Ecto neural progenitor cell (in vitro differentiated cells): Measurements from ENCODE around the gene LTB4R.

Experiments
- DNase-seq: peaks from one replicate; pipeline ENCODE4 v3.0.0-alpha.2; 2018; ENCODE audit warnings: low spot score

The LTB4R gene

GRCh38 chr14:24310646-24311604, at the start of gene LTB4R:
Gene LTB4R (plus strand): TSS chr14:24311502. CDS start chr14:24315652, 4,150 bp downstream.
- DNase-seq = no peak

GRCh38 chr14:24261969-24262327, 49.4 kb upstream of the LTB4R start:
- no peak for DNase-seq

DNA sequence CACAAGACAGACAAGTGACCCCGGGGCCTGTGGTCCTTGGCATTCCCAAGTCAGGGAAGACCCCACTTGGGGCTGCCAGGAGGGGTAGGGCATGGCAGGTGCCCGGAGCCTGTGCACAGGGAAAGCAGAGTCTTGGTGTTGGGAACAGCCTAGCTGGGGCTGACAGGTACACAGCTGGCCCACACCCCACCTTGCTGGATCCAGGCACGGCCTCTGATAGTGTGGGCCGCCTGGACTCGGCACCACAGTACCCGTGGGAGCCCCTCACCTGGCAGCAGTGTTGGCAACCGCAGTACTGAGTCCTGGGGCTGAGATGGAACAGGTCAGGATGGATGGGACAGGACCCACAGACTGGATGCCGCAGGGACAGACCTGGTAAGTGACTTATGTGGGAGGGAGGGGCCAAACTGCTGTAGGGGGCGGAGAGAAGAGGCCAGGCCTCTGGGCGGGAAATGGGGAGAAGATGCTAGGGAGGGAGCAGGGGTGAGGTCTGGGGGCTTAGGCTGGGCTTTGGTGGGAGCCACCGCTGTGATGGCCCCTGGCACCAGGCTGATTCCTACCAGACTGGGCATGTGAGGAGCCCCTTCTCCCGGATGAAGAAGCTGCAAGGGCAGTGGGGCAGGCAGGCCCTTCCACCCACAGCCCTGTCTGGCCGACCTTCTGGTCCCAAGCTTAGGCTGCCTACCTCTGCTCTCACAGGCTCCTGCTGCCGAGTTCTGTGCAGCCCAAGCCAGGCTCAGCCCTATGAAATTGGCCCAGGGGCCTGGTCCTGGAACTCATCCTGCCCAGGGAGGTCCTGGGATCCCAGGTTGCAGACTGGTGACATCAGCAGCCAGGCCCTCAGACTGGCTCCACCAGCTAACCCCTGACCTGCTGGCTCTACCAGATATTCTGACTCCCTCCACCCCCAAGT, 48.2 kb upstream of the LTB4R start, which contains the start of gene TGM1:
TSS of gene TGM1 (minus strand) at position 357 of the 913 bp plus-strand sequence. CDS start 825 bp downstream, outside the sequence.
- no peak for DNase-seq

- DNase-seq = no peak
Observed at GRCh38 chr14:24263848-24264247, 47.5 kb upstream of the LTB4R start.

DNA sequence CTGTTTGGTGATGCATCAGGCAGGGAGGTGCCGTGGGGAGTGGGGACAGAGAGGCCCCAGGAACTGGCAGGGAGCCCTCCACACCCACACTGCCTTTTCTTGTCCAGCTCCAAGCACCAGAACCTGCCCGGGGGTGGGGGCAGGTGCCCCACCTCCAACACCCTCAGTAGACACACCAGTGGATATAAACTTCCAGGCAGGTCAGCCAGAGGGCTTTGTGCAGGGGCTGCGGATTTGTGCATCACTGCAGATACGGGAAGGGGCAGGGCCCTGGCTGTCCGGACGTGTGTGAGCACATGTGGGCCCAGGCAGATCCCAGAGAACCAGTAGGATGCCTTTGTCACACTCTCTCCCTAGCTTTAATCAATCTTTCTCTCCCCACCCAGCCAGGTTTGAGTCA, 47.0 kb upstream of the LTB4R start:
- no peak for DNase-seq

- no peak for DNase-seq
Observed at GRCh38 chr14:24266344-24267244, 44.7 kb upstream of the LTB4R start.

GRCh38 chr14:24267516-24267915, 43.8 kb upstream of the LTB4R start:
- no peak for DNase-seq

DNA sequence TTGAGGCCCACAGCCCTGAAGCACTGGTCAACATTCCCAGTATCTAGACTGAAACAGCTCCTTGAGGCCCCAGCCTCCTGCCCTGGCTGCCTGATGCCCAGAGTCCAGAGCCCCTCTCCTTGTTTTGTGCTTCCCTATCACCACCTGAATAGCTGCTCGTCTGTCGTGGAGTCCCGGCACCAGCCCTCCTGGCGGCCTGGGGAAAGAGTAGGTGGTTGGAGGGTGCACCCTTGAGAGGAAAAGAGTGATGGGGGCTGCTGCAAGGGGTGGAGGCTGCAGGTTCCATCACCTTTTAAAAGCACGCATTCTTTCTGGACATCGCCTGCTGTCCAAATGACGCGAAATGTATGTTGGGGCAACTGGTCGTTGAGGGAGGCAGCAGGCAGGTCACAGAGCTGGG, 43.1 kb upstream of the LTB4R start:
- no peak for DNase-seq

DNA sequence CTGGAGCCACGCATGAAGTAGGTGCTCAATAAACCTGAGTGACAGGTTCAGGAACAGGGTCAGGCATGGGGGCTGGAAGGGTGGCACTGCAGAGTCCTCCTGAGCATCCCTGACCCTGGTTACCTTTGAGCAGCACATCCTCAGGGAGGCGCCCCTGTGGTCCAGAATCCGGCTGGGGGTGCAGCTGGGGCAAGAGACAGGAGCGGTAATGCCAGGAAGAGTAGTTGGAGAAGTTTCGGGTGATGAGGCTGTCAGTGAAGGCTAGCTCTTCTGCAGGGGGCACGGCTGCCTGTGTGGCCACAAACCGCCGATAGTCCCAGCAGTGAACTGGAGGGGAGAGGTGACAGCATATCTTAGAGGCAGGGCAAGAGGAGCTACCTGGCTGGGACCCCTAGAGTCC, 41.9 kb upstream of the LTB4R start:
- DNase-seq = no peak

DNA sequence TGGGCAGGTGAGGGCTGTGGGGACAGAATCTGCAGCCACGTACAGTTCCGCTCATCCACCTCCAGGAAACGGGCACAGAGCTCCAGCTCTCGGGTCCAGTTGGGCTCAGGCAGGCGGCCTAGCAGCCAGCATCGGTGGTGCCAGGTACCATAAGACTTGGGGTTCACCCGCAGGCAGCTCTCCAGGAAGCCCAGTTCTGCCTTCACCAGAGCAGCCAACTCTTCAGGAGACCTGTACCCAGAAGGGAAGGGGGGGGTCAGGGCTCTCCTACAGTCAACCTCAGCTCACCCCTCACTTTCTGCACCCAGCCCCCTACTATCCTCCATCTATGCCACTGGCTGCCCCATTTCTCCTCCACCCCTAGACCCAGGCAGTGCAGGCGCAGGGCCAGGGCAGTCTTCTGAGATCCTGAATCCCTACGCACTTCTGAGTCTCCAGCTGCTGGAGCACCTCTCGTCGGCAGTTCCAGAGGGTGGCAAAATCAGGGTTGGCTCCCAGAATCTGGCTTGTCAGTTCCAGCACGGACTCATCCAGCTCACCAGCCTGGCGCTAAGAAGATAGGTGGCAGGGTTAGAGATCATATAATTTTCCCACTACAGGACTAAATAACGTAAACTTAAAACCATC, 41.3 kb upstream of the LTB4R start:
- DNase-seq = no peak

- no peak for DNase-seq
Observed at GRCh38 chr14:24270537-24271133, 40.7 kb upstream of the LTB4R start.

DNA sequence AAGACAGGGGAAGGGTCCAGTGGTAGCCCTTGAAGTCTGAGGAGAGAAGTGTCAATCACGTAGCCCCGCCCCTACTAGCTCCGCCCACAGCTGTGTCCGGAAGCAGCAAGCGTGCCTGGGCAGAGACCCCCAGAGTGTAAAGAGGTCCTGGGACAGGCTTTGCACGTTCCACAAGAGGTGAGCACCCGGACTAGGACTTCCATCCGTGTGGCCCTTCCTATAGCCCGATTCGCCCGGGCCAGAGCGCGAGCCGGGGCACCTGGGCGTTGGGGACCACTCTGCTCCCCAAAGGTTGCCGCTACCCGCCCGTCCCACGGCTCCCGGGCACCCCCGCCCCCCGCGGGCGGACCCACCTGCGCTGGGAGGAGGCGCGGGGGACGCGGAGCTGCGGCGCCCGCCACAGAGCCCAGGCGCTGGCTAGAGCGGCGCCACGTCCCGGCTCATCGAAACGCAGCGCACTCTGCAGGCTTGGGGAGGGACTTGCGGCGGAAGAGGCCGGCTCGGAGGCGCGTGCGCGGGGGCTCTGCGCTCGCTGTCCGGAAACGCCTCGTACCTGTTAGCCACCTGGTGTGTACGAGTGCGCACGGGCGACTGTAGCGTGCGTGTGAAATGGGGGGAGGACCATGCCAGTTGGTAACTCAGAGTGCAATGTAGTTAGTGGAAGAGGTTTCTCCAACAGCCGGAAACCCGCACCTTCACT, 40.0 kb upstream of the LTB4R start, which contains the start of gene RABGGTA:
TSS of gene RABGGTA (minus strand) at position 464 of the 700 bp plus-strand sequence. CDS start 482 bp downstream, outside the sequence.
- peak; percentile 91 for DNase-seq

- no peak for DNase-seq
Observed at GRCh38 chr14:24271834-24272263, 39.5 kb upstream of the LTB4R start.

GRCh38 chr14:24272467-24272866, 38.8 kb upstream of the LTB4R start:
- DNase-seq = no peak

DNA sequence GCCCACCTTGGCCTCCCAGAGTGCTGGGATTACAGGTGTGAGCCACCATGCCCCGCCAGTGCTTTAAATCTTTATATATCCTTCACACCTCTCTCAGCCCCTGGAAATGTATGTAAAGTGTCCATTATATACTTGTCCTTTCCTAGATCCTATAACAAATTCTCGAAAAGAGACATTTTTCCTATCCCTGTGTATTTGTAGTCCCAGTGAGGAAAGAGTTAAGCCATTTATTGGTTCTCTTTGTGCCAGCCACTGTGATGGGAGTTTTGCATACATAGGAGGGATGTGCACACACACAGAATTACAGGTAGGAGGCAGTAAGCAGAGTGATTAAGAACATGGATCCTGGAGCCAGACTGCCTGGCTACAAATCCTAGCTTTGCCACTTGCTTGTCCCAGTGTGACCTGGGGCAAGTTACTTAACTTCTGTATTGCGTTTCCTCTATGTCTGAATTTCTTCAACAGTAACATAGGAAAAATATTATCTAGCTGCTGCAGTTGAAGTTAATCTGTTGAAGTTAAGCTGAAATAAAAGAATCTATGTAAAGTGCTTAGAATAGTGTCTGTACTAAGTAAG, 37.8 kb upstream of the LTB4R start:
- no peak for DNase-seq

DNA sequence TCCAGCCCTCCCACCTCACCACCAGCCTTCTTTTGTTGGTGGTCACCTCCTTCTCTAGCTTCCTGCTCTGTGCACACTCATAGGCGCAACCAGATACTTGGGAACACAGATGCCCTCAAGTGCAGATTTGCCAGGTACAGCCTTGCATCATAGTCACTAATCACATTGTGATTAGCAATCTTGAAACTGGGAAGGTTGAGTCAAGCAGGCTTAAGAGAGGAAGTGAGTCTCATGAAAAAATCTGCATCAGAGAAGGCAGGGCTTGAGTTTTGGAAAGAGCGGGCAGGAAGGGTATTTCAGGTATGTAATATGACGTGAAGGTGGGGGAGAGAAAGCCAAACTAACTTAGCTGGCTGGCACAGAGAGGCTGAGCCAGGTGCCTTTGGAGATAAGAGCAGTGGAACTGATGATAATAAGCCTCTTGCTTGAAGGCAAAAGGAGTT, 37.2 kb upstream of the LTB4R start:
- DNase-seq = no peak

DNA sequence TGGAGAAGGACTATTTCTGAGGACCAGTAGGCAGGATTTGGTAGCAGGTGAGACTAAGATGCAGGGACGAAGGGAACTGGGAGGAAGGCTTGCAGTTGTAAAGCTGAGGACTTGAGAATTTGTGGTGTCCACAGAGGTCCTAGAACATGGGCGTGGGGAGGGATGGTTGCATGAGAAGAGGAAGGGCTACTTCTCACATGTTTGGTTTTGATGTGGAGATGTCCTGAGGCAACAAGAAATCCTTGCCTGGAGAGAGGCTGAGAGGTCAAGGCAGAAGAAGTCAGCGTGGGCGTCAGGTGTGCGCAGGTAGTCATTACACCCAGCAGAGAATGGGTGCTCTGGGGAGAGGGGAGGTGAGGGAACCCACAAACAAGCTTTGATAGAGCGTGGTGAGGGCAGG, 34.2 kb upstream of the LTB4R start:
- no peak for DNase-seq

DNA sequence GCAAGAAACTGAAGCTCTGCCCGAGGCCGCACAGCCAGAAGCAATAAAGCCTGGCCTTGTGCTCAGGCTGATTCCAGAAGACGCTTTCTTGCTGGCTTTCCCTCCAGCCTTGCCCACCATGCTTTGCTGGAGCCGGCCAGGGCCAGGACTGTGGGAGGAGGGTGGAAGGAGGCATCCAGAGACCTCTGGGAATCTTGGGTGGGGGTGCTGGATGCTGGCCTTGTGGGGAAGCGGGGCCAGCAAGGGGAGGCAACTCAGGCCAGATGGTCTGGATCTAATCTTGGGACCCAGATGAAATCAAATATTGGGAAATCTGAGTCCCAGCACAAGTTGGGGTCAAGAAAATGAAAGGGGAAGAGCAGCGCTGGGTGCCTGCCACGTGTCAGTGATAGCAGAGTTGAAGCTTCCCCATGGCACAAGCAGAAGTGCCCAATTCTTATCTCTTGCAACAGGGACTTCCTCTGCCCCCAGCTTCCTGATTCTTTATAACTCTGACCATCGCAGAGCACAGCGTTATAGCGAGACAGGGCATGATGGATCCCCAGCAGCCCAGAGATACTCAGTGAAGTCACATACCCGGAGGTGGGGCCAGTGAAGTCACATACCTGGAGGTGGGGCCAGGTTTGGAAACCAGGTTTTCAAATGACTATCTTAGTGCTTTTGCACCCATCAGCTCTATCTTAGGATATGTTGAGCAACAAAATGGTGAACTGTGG, 33.5 kb upstream of the LTB4R start:
- no peak for DNase-seq

DNA sequence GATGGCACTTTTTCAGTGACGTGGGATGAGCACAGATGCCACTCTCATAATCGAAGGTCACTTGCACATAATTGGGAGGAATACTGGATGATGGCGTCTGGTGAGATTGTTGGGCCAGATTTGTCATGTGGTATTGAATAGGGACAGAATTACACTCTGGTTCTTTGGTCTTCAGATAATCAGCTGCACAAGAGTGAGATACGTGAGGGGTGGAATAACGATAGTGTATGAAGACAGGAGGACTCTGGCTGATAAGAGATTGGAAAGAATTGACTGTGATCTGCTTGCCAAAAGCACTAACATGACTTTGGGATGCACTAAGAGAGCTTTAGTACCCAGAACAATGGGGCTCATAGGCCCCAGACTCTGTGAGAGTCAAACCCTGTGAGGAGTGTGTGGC, 32.9 kb upstream of the LTB4R start:
- DNase-seq = no peak
